Urothelium cell line (cell line): ENCODE measurements around the gene PHYH.
A peak's percentile ranks its signal among the peaks of the same experiment; 100 is the strongest.
"Not testable (repeated sequence)": the region's sequence is repeated elsewhere in the genome, so short reads cannot be mapped to it uniquely, and the experiment has no call there.

Source experiments
- DNase-seq: peaks from one replicate; pipeline ENCODE4 v3.0.0; 2011; ENCODE audit warnings: low spot score, mixed read lengths
- FAIRE-seq: peaks from 2 replicates; lab custom pipeline; 2011; peaks lifted over from hg19 to GRCh38; lab: Jason Lieb, UNC

PHYH gene

DNA sequence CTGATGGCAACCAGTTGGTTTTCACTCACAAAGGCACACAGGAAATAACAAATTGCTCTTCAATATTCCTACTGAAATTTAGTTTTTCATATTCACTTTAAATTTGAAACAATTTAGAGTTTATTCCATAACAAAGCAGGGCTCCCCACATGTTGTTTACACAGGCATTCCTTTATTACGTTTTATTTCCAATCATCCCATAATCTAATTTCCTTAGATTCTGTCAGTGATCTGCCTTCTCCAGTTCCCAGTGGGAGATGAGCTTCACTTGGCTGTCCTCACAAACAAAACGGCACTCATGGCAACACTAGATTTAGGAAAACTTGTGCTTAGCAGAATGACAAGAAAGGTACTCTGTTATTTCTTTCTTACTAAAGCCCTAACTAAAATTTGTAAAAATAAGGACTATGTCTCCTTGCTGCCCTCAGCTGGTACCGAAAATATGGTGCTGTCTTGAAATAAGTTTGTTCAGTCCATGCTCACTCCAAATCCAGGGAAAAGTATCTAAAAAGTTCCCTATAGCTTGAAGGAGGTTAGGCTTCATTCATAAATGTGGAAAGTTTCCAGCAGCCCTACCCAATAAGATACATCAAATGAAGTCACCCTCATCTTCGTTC, 23.0 kb downstream of the PHYH start:
- no peak for DNase-seq
- no peak for FAIRE-seq

DNA sequence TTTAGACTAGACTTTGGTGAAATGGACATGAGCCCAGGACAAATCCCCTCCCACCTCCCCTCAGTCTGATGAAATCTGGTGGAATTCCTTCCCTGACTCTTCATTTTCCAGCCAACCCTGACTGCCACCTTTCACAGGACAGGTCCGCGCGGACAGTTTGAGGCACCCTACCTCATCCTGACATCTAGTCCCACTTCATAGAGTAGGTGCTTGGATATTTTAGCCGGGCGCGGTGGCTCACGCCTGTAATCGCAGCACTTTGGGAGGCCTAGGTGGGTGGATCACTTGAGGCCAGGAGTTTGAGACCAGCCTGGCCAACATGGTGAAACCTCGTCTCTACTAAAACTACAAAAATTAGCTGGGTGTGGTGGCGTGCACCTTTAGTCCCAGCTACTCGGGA, 23.7 kb downstream of the PHYH start:
- not testable (repeated sequence) for FAIRE-seq, DNase-seq

DNA sequence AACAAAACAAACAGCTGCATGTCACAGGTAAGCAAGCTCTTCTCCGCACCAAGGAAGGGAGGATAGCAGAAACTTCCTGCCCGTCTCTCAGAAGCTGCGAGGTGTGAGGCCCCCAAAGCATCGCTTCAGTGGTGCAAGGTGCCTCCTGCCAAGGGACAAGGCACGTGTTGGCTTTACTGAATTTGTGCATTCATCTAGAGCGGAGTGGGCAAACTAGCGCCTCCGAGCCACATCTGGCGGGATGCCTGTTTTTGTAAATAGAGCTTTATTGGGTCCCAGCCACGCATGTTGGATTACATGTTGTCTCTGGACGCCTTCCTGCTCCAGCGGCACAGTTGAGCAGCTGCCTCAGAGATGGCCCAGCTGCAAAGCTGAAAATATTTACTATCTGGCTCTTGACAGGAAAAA, 27.7 kb downstream of the PHYH start:
- no peak for FAIRE-seq
- no peak for DNase-seq

DNA sequence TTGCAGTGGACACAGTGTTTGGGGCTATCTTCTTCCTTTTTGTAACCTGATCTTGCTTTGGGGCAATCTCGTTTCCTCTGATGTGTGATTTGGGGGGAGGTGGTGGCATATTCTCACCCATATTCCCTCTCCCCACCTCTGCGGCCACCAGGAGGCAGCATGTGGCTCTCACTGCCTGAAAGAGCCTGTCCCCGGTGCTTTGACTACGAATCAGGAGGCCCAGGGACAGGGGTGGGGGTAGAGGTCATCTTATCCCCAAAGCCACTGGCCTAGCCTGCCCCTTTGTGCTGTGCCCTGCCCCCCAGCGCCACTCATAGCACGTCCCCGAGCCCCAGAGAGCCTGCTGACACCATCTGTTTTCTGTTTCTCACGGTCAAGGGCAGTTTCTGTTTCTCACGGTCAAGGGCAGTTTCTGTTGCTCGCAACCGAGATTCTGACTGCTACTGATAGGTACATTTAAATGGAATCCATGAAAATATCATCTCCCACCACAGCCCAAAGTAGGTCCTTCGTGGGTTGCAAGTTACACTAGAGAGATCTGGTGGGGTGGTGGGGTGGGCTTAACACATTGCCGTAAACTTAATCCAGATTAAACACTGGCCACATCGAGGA, 28.2 kb downstream of the PHYH start:
- FAIRE-seq (no peak), DNase-seq (peak; percentile 23)

- no peak for FAIRE-seq
- peak; percentile 58 for DNase-seq
These were observed 28.9 kb downstream of the PHYH start for GRCh38 chr10:13270877-13271551.

GRCh38 chr10:13268841-13269240, 31.0 kb downstream of the PHYH start:
- FAIRE-seq (no peak), DNase-seq (no peak)

DNA sequence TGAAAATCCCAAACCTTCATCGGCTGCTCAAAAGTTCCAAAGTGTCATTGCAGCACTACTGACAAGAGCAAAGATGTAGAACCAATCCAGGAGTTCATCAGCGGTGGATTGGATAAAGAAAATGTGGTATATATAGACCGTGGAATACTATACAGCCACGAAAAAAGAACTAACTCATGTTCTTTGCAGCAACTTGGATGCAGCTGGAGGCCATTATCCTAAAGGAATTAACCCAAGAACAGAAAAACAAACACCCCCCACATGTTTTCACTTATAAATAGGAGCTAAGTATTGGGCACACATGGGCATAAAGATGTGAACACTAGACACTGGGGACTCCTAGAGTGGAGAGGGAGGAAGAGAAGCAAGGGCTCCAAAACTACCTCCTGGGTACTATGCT, 31.6 kb downstream of the PHYH start:
- FAIRE-seq (no peak), DNase-seq (no peak)

- FAIRE-seq: no peak
These were observed 36.3 kb downstream of the PHYH start for GRCh38 chr10:13263591-13263990.

GRCh38 chr10:13262433-13262832, 37.4 kb downstream of the PHYH start:
- no peak for FAIRE-seq
- DNase-seq: no peak

More at GRCh38 chr10:13263591-13263990, 36.3 kb downstream of the PHYH start:
- no peak for DNase-seq

- FAIRE-seq (no peak), DNase-seq (no peak)
These were observed 42.2 kb downstream of the PHYH start for GRCh38 chr10:13257621-13258140.

DNA sequence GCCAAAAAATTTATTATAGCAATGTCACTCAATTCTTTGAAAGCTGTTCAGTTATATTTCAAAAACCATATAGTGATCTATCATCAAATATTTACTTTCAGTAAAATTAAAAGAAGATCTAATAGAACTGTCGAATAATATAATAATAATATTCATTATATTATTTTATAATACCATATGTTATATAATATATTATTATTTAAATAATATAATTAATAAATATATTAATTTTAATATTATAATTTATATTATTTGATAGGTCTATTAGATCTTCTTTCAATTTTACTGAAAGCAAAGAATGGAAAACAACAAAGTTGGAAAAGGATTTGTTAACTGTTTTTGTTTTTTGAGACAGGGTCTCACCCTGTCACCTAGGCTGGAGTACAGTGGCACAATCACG, 43.2 kb downstream of the PHYH start:
- FAIRE-seq (no peak), DNase-seq (no peak)

- FAIRE-seq: no peak
These were observed 46.1 kb downstream of the PHYH start for GRCh38 chr10:13253726-13254125.

GRCh38 chr10:13247784-13248183, 52.1 kb downstream of the PHYH start:
- no peak for DNase-seq
- no peak for FAIRE-seq

More at GRCh38 chr10:13253726-13254125, 46.1 kb downstream of the PHYH start:
- DNase-seq: no peak

- DNase-seq (no peak), FAIRE-seq (no peak)
These were observed 52.6 kb downstream of the PHYH start for GRCh38 chr10:13247246-13247645.

DNA sequence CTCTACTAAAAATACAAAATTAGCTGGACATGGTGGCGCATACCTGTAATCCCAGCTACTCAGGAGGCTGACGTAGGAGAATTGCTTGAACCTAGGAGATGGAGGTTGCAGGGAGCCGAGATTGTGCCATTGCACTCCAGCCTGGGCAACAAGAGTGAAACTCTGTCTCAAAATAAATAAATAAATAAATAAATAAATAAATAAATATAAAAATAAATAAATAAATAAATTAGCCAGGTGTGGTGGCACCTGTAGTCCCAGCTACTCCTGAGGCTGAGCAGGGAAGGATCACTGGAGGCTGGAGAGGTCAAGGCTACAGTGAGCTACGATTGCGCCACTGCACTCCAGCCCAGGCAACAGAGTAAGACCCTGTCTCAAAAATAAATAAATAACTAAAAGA, 57.6 kb downstream of the PHYH start:
- FAIRE-seq, DNase-seq: not testable (repeated sequence)

DNA sequence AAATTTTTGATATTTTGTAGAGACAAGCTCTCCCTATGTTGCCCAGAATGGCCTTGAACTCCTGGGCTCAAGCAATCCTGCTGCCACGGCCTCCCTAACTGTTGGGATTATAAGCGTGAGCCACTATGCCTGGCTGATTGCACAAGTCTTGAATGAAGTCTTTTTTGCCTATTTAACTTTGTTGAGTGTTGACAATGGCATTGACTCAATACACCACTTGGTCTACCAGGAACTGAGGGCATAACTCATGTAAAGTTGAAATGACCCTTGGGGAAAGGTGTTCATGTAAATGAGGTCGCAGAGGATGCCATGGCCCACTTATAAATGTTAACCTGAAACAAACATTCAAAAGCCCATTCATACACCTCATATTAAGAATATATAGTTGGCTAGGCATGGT, 58.3 kb downstream of the PHYH start:
- FAIRE-seq (no peak), DNase-seq (no peak)

DNA sequence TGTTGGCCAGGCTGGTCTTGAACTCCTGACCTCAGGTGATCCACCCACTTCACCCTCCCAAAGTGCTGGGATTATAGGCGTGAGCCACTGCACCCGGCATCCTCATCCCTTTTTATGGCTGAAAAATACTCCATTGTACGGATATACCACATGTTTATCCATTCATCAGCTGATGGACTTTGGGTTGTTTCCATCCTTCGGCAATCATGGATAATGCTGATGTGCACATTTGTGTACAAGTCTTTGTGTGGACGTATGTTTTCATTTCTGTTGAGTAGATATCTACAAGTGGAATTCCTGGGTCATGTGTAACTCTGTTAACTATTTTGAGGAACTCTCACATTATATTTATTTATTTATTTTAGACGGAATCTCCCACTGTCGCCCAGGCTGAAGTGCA, 59.9 kb downstream of the PHYH start:
- DNase-seq (no peak), FAIRE-seq (no peak)

GRCh38 chr10:13238271-13239077, 61.4 kb downstream of the PHYH start:
- FAIRE-seq (no peak), DNase-seq (no peak)

DNA sequence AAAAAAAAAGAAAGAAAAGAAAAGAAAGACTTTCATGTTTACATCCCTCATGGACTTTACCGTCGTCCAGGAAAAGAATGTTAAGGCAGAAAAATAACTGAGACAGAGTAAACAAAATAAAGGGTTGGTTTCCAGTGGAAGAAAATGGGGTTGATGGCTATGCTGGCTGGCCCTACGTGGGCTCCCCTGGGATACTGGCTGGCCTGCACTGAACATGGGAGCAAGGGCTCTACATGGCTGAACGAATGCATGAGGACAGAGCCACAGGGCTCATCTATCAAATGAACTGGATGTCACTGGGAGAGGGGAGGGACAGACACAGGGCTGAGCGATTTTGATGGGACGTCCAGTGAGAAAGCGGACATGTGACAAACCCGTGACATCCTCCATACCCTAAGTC, 63.2 kb downstream of the PHYH start:
- no peak for FAIRE-seq

DNA sequence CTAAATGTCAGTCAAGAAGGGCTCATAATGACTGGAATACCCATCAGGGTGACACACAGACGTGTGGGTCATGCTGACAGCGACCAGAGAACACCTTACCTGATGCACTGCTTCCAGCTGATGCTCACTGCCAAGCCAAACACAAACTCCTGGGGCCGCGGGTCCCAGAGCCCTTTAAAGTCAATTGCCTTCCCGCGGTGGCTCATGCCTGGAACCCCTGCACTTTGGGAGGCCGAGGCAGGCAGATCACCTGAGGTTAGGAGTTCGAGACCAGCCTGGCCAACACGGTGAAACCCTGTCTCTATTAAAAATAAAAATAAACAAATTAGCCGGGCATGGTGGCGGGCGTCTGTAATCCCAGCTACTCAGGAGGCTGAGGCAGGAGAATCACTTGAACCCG, 65.1 kb downstream of the PHYH start:
- not testable (repeated sequence) for FAIRE-seq, DNase-seq

More for the DNA sequence above, 63.2 kb downstream of the PHYH start:
- no peak for DNase-seq

DNA sequence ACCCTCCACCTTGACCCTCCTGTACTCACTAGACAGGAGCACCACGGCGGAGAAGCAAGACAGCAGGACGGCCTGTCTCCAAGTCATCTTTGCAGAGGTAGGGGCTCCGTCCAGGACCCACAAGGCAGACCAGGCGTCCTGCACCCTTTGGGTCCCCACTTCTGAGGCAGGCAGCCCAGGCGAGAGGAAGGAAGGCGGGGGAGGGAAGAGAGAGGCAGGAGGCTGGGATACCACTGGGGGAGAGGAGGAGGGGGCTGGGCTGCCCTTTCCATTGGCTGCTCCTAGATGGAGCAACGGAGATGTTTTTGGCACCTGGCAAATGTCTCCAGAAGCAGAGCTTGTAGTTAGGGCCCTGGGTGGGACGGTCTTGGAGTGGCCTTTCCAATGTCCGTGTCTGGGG, 65.7 kb downstream of the PHYH start, which contains the start of gene UCMA:
Gene UCMA (minus strand): TSS at position 203 of the 400 bp plus-strand sequence. CDS start 116 bp downstream, at position 87.
- DNase-seq (no peak), FAIRE-seq (no peak)
